Measurements from ENCODE around the gene UBE2D4.
"Not testable (repeated sequence)": the region's sequence is repeated elsewhere in the genome, so short reads cannot be mapped to it uniquely, and the experiment has no call there.

Gene UBE2D4

GRCh38 chr7:43969586-43969985 lies 43.4 kb downstream of the UBE2D4 start:
- DNase-seq = not testable (repeated sequence)

- not testable (repeated sequence) for DNase-seq
These were observed 44.5 kb downstream of the UBE2D4 start for GRCh38 chr7:43970698-43971097.

- not testable (repeated sequence) for DNase-seq
These were observed 47.9 kb downstream of the UBE2D4 start for GRCh38 chr7:43974033-43974573.

- DNase-seq = not testable (repeated sequence)
These were observed 48.7 kb downstream of the UBE2D4 start for GRCh38 chr7:43974725-43975482.

- no peak for DNase-seq
These were observed 51.3 kb downstream of the UBE2D4 start for GRCh38 chr7:43977525-43977924.

- DNase-seq = not testable (repeated sequence)
These were observed 51.9 kb downstream of the UBE2D4 start for GRCh38 chr7:43978102-43978501.

GRCh38 chr7:43982848-43983247 lies 56.6 kb downstream of the UBE2D4 start:
- not testable (repeated sequence) for DNase-seq

GRCh38 chr7:43983736-43984135 lies 57.5 kb downstream of the UBE2D4 start:
- DNase-seq = not testable (repeated sequence)

- DNase-seq = not testable (repeated sequence)
These were observed 59.9 kb downstream of the UBE2D4 start for GRCh38 chr7:43985904-43986864.

- not testable (repeated sequence) for DNase-seq
These were observed 61.2 kb downstream of the UBE2D4 start for GRCh38 chr7:43987476-43987875.

- DNase-seq = not testable (repeated sequence)
These were observed 63.9 kb downstream of the UBE2D4 start for GRCh38 chr7:43990011-43990585.

GRCh38 chr7:43990829-43991228 lies 64.6 kb downstream of the UBE2D4 start:
- not testable (repeated sequence) for DNase-seq

GRCh38 chr7:43992896-43993295 lies 66.7 kb downstream of the UBE2D4 start:
- DNase-seq = not testable (repeated sequence)

GRCh38 chr7:43994681-43995080 lies 68.4 kb downstream of the UBE2D4 start:
- not testable (repeated sequence) for DNase-seq

GRCh38 chr7:43997532-43997931 lies 71.3 kb downstream of the UBE2D4 start, which contains the start of gene SPDYE1:
Gene SPDYE1, plus strand, starts transcription at chr7:43997897. Its CDS starts 2,053 bp downstream, at chr7:43999950.
- not testable (repeated sequence) for DNase-seq

All from GF-D8 (cell line).